HK-2 (cell line): ENCODE measurements around the gene SYCE1L.

ENCODE experiments used
- DNase-seq: peaks from one replicate; pipeline ENCODE4 v3.0.0-alpha.2; 2018; ENCODE audit not compliant: unreplicated experiment

The SYCE1L gene

DNA sequence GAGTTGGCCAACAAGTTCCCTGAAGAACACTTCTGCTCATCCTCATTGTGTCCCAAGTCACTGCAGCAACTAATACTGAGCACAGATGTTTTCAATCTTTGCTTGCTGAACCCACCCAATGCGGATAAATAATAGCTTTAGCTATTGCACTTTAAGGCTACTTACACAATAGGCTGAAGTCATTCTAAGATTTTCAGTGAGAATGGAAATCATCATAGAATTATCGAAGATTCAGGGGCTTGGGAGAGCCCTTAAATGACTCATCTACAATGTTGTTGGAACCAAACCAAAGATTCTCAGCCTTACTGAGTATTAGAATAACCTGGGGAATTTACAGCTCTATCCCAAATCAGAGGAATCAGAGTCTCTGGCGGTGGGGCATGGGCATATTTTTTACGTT lies 51.2 kb downstream of the SYCE1L start:
- DNase-seq: no peak
